PC-9 (cell line): Measurements from ENCODE around the gene DDX3X. TPM values are rescaled to one million over a fixed set of nuclear protein-coding genes. Genes with fewer than 3 reads are reported as not detected.

ENCODE experiments used
- BruUV-seq: library from RNA; stranded (reverse); fragments of 400-500 nt; replicated peaks from 2 replicates; lab custom pipeline; 2021; lab: Mats Ljungman, UMichigan
- CTCF ChIA-PET: fragments of 300-600 bp; sonication (Branson Sonifier 250); formaldehyde crosslinking; loops from one replicate; lab custom pipeline; 2022; ENCODE audit warnings: antibody characterized with exemption; lab: Charles Lee
- POLR2A ChIA-PET: fragments of 300-600 bp; sonication (Branson Sonifier 250); formaldehyde crosslinking; loops from one replicate; lab custom pipeline; 2022; ENCODE audit warnings: antibody characterized with exemption; ENCODE audit not compliant: unreplicated experiment; lab: Charles Lee
- DNase-seq, 2 experiments: peaks; one replicate each; pipeline versions ENCODE4 v3.0.0 to v3.0.0-alpha.2; 2015 to 2022; ENCODE audit warnings: mixed read lengths in 1 of 2
- H2AFZ ChIP-seq: fragments of 200-600 bp; sonication (generic); 2 replicates; pipeline ENCODE4 v1.8.1; 2017; ENCODE audit warnings: antibody characterized with exemption
- H3F3A ChIP-seq: fragments of 200-600 bp; sonication (generic); 2 replicates; pipeline ENCODE4 v1.8.1; 2017; ENCODE audit warnings: antibody characterized with exemption, mild to moderate bottlenecking, low read depth; ENCODE audit not compliant: insufficient read depth
- H3K27ac ChIP-seq: fragments of 200-600 bp; sonication (generic); 2 replicates; pipeline ENCODE4 v1.6.1; 2016; ENCODE audit warnings: mixed run types
- H3K27me3 ChIP-seq: fragments of 200-600 bp; sonication (generic); 2 replicates; pipeline ENCODE4 v1.6.1; 2016; ENCODE audit warnings: low read depth, mixed run types; ENCODE audit not compliant: insufficient read depth
- H3K36me3 ChIP-seq: fragments of 200-600 bp; sonication (generic); 2 replicates; pipeline ENCODE4 v1.6.1; 2016; ENCODE audit warnings: low read depth, mixed run types
- H3K4me1 ChIP-seq: fragments of 200-600 bp; sonication (generic); replicated peaks from 2 replicates; pipeline ENCODE4 v1.6.1; 2016; ENCODE audit warnings: mixed run types; ENCODE audit not compliant: insufficient read depth
- H3K4me2 ChIP-seq: fragments of 200-600 bp; sonication (generic); 2 replicates; pipeline ENCODE4 v1.6.1; 2017; ENCODE audit warnings: mixed run types
- H3K4me3 ChIP-seq: fragments of 200-600 bp; sonication (generic); 2 replicates; pipeline ENCODE4 v1.6.1; 2016; ENCODE audit warnings: mixed run types
- H3K79me2 ChIP-seq: fragments of 200-600 bp; sonication (generic); 2 replicates; pipeline ENCODE4 v1.6.1; 2017; ENCODE audit warnings: low read depth, mixed run types
- H3K9me2 ChIP-seq: fragments of 200-600 bp; sonication (generic); 2 replicates; pipeline ENCODE4 v1.8.1; 2017; ENCODE audit warnings: mild to moderate bottlenecking; ENCODE audit not compliant: insufficient read depth
- H3K9me3 ChIP-seq: fragments of 200-600 bp; sonication (generic); 2 replicates; pipeline ENCODE4 v1.8.1; 2016; ENCODE audit warnings: low read depth; ENCODE audit not compliant: insufficient read depth
- H4K20me1 ChIP-seq: fragments of 200-600 bp; sonication (generic); 2 replicates; pipeline ENCODE4 v1.8.1; 2017; ENCODE audit not compliant: insufficient read depth
- CTCF ChIP-seq: fragments of 200-600 bp; sonication (generic); conservative IDR thresholded peaks from 2 replicates; pipeline ENCODE4 v1.6.1; 2017; ENCODE audit warnings: mixed run types, antibody characterized with exemption, mild to moderate bottlenecking, moderate library complexity
- EZH2 ChIP-seq: fragments of 200-600 bp; sonication (generic); IDR thresholded peaks from 2 replicates; pipeline ENCODE4 v1.8.0; 2017; ENCODE audit warnings: antibody characterized with exemption, low read depth
- intact Hi-C: fragments of 100-400 bp; cut with micrococcal nuclease; formaldehyde crosslinking; loops from one replicate; pipeline ENCODE4 v1.10.0; 2022; ENCODE audit not compliant: unreplicated experiment
- total RNA-seq: library from RNA; stranded (reverse); gene quantifications from 2 replicates; pipeline ENCODE4 v1.2.3, GENCODE V29; 2021

DDX3X gene
- total RNA-seq, 1 experiment from 2014 or later = 158 TPM

- Histone ChIP-seq H3K79me2 (no peaks in the 10 kb centered on the region), H4K20me1 (no peaks in the 10 kb centered on the region), H3K9me2 (no peaks in the 10 kb centered on the region), H3K27ac (no peak overlapping the region), H3K36me3 (no peaks in the 10 kb centered on the region), H2AFZ (no peak overlapping the region), H3F3A (no peaks in the 10 kb centered on the region), H3K4me3 (no peak overlapping the region), H3K27me3 (no peaks in the 10 kb centered on the region), H3K9me3 (no peaks in the 10 kb centered on the region), H3K4me2 (no peak overlapping the region), H3K4me1 (no peaks in the 10 kb centered on the region)
- no peak for DNase-seq
- no TSS peak for BruUV-seq
- intact Hi-C loops = no loop called here
- ChIA-PET CTCF (no interaction called here), POLR2A (no interaction called here)
- no peak for TF ChIP-seq CTCF
- no peak for TF ChIP-seq EZH2
Measured at GRCh38 chrX:41373989-41374606, 40.1 kb downstream of the DDX3X start.

- Histone ChIP-seq H2AFZ (no peak overlapping the region), H4K20me1 (no peaks in the 10 kb centered on the region), H3K4me1 (peaks cover 4% of the 10 kb centered on the region), H3K9me2 (no peaks in the 10 kb centered on the region), H3K79me2 (no peaks in the 10 kb centered on the region), H3F3A (no peaks in the 10 kb centered on the region), H3K4me3 (no peak overlapping the region), H3K9me3 (no peaks in the 10 kb centered on the region), H3K36me3 (no peaks in the 10 kb centered on the region), H3K4me2 (no peak overlapping the region), H3K27me3 (no peaks in the 10 kb centered on the region), H3K27ac (no peak overlapping the region)
- TF ChIP-seq CTCF = no peak
- TF ChIP-seq EZH2 = no peak
- DNase-seq = no peak
- no TSS peak for BruUV-seq
- intact Hi-C loops = no loop called here
- ChIA-PET POLR2A (no interaction called here), CTCF (no interaction called here)
Measured at GRCh38 chrX:41377624-41378023, 43.7 kb downstream of the DDX3X start.

GRCh38 chrX:41381685-41382084 is 47.7 kb downstream of the DDX3X start:
- no TSS peak for BruUV-seq
- POLR2A ChIA-PET = no interaction called here
- Histone ChIP-seq H3K4me1 (peaks cover 18% of the 10 kb centered on the region), H3K4me3 (no peak overlapping the region), H3K27ac (peak overlapping the region; percentile 88), H3K79me2 (no peaks in the 10 kb centered on the region), H3F3A (peaks cover 6% of the 10 kb centered on the region; the same call in 1 of the 2 replicates), H3K4me2 (no peak overlapping the region), H3K27me3 (no peaks in the 10 kb centered on the region), H3K9me2 (no peaks in the 10 kb centered on the region), H4K20me1 (no peaks in the 10 kb centered on the region), H3K9me3 (no peaks in the 10 kb centered on the region), H2AFZ (no peak overlapping the region), H3K36me3 (no peaks in the 10 kb centered on the region)
- TF ChIP-seq CTCF (no peak), EZH2 (no peak)
- DNase-seq = peak; percentile 62 to 86
- CTCF ChIA-PET = no interaction called here
- intact Hi-C loops = loop anchor here (2.0 to 5.0 kb wide), 2 partner anchors 49 to 61 kb away; partner anchors contain the start of gene DDX3X
